Activated CD8-positive, alpha-beta T cell treated with anti-CD3 and anti-CD28 coated beads for 36 hours (primary cell): ENCODE data around the gene RCAN2. TPM values are rescaled to one million over a fixed set of nuclear protein-coding genes. Genes with fewer than 3 reads are reported as not detected.

Experiments
- ATAC-seq: fragments of 200-7000 bp; cut with Tn5 transposase; one replicate; pipeline ENCODE4 v1.10.0; 2021; ENCODE audit warnings: mild to moderate bottlenecking, moderate library complexity
- CTCF ChIA-PET: fragments of 350-600 bp; sonication (Branson Sonifier 250); formaldehyde crosslinking; loops from one replicate; lab custom pipeline; 2021; ENCODE audit warnings: antibody characterized with exemption; lab: Charles Lee
- POLR2A ChIA-PET: fragments of 350-600 bp; sonication (Branson Sonifier 250); formaldehyde crosslinking; loops from one replicate; lab custom pipeline; 2021; ENCODE audit warnings: antibody characterized with exemption; lab: Charles Lee
- DNase-seq: peaks from one replicate; pipeline ENCODE4 v3.0.0-alpha.2; 2020
- H3K27ac Mint-ChIP-seq: one replicate; pipeline ENCODE4 v1.8.0; 2021; ENCODE audit warnings: mild to moderate bottlenecking, mixed read lengths
- H3K27me3 Mint-ChIP-seq: one replicate; pipeline ENCODE4 v1.8.0; 2021; ENCODE audit warnings: mixed read lengths
- H3K36me3 Mint-ChIP-seq: one replicate; pipeline ENCODE4 v1.8.0; 2021; ENCODE audit warnings: low read depth, mixed read lengths
- H3K4me1 Mint-ChIP-seq: one replicate; pipeline ENCODE4 v1.8.0; 2021; ENCODE audit warnings: low read depth, mixed read lengths
- H3K4me3 Mint-ChIP-seq: one replicate; pipeline ENCODE4 v1.8.0; 2021; ENCODE audit warnings: mild to moderate bottlenecking, moderate library complexity, mixed read lengths
- H3K9me3 Mint-ChIP-seq: one replicate; pipeline ENCODE4 v1.8.0; 2021; ENCODE audit warnings: mixed read lengths
- intact Hi-C: fragments of 100-400 bp; cut with micrococcal nuclease; formaldehyde crosslinking; loops from one replicate; pipeline ENCODE4 v1.10.0; 2022
- total RNA-seq, 2 experiments: library from RNA; stranded (reverse); gene quantifications; one replicate each; pipeline ENCODE4 v1.2.3, GENCODE V29; 2021
- TF ChIP-seq, protein P1 (sequence below): fragments of 200-600 bp; IDR thresholded peaks from one replicate; pipeline ENCODE4 v1.8.0; 2022; ENCODE audit warnings: antibody characterized with exemption, mild to moderate bottlenecking

Gene RCAN2
- total RNA-seq, 2 experiments from 2014 or later: not detected

- peaks cover 9% of the 10 kb centered on the region for H3K4me1 Mint-ChIP-seq
- H3K36me3 Mint-ChIP-seq: no peaks in the 10 kb centered on the region
- no peak for DNase-seq
- no peaks in the 10 kb centered on the region for H3K9me3 Mint-ChIP-seq
- POLR2A ChIA-PET: no interaction called here
- no peak overlapping the region for H3K4me3 Mint-ChIP-seq
- TF ChIP-seq, protein P1, sequence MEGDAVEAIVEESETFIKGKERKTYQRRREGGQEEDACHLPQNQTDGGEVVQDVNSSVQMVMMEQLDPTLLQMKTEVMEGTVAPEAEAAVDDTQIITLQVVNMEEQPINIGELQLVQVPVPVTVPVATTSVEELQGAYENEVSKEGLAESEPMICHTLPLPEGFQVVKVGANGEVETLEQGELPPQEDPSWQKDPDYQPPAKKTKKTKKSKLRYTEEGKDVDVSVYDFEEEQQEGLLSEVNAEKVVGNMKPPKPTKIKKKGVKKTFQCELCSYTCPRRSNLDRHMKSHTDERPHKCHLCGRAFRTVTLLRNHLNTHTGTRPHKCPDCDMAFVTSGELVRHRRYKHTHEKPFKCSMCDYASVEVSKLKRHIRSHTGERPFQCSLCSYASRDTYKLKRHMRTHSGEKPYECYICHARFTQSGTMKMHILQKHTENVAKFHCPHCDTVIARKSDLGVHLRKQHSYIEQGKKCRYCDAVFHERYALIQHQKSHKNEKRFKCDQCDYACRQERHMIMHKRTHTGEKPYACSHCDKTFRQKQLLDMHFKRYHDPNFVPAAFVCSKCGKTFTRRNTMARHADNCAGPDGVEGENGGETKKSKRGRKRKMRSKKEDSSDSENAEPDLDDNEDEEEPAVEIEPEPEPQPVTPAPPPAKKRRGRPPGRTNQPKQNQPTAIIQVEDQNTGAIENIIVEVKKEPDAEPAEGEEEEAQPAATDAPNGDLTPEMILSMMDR: no peak
- H3K27me3 Mint-ChIP-seq: peaks cover 2% of the 10 kb centered on the region
- no peak overlapping the region for H3K27ac Mint-ChIP-seq
- no peak for ATAC-seq
- intact Hi-C loops: no loop called here
- CTCF ChIA-PET: interaction anchor here (1.3 kb wide), 1 partner anchor 59 kb away, joined by 3 read pairs; no protein-coding TSS in a partner anchor
Observed at GRCh38 chr6:46320505-46320904, 170.7 kb downstream of the RCAN2 start.

- H3K4me1 Mint-ChIP-seq: no peaks in the 10 kb centered on the region
- DNase-seq (no peak), ATAC-seq (no peak)
- no peaks in the 10 kb centered on the region for H3K9me3 Mint-ChIP-seq
- intact Hi-C loops: no loop called here
- no peaks in the 10 kb centered on the region for H3K36me3 Mint-ChIP-seq
- TF ChIP-seq, protein P1: no peak
- H3K27ac Mint-ChIP-seq: no peak overlapping the region
- ChIA-PET POLR2A (no interaction called here), CTCF (no interaction called here)
- no peak overlapping the region for H3K4me3 Mint-ChIP-seq
- H3K27me3 Mint-ChIP-seq: peaks cover 2% of the 10 kb centered on the region
Observed at GRCh38 chr6:46315589-46315988, 175.7 kb downstream of the RCAN2 start.

GRCh38 chr6:46312654-46313053 lies 178.6 kb downstream of the RCAN2 start:
- intact Hi-C loops: no loop called here
- TF ChIP-seq, protein P1: no peak
- Mint-ChIP-seq H3K27me3 (peaks cover 9% of the 10 kb centered on the region), H3K4me1 (no peaks in the 10 kb centered on the region), H3K9me3 (no peaks in the 10 kb centered on the region), H3K4me3 (no peak overlapping the region), H3K36me3 (no peaks in the 10 kb centered on the region), H3K27ac (no peak overlapping the region)
- POLR2A ChIA-PET: no interaction called here
- DNase-seq (no peak), ATAC-seq (no peak)
- CTCF ChIA-PET: no interaction called here

- no peak for ATAC-seq
- H3K27me3 Mint-ChIP-seq: peaks cover 10% of the 10 kb centered on the region
- no peaks in the 10 kb centered on the region for H3K4me1 Mint-ChIP-seq
- ChIA-PET POLR2A (interaction anchor here (0.6 kb wide), 1 partner anchor 594 kb away, joined by 4 read pairs; no protein-coding TSS in a partner anchor), CTCF (no interaction called here)
- H3K4me3 Mint-ChIP-seq: no peak overlapping the region
- H3K9me3 Mint-ChIP-seq: no peaks in the 10 kb centered on the region
- H3K36me3 Mint-ChIP-seq: no peaks in the 10 kb centered on the region
- TF ChIP-seq, protein P1: no peak
- H3K27ac Mint-ChIP-seq: no peak overlapping the region
- intact Hi-C loops: no loop called here
- no peak for DNase-seq
Observed at GRCh38 chr6:46310196-46310595, 181.1 kb downstream of the RCAN2 start.

DNA sequence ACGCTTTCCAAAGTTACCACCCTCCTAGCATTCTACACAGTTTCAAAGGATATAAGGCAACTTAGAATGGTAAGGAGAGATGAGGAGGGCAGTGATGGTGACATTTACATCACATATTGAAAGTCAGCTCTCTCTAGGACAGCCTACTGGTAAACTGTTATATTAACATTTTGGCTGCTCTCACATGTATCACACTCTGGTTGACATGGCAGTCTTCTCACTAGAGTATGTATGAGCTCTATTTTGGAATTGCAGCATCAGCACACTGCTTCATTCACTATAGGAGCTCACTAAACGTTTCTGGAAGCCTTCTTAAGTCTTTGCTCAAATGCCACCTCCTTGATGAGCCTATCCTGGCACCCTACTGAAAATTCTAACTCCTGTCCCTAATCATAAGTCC lies 184.8 kb downstream of the RCAN2 start:
- no peak overlapping the region for H3K27ac Mint-ChIP-seq
- no peaks in the 10 kb centered on the region for H3K9me3 Mint-ChIP-seq
- no peaks in the 10 kb centered on the region for H3K36me3 Mint-ChIP-seq
- peaks cover 16% of the 10 kb centered on the region for H3K27me3 Mint-ChIP-seq
- DNase-seq (no peak), ATAC-seq (no peak)
- ChIA-PET CTCF (no interaction called here), POLR2A (no interaction called here)
- TF ChIP-seq, protein P1: no peak
- H3K4me1 Mint-ChIP-seq: no peaks in the 10 kb centered on the region
- H3K4me3 Mint-ChIP-seq: no peak overlapping the region
- intact Hi-C loops: no loop called here
